IPS-18c (cell line): ENCODE measurements around the gene SGSH.

Experiments
- H3K4me3 ChIP-seq: 2 replicates; pipeline ENCODE4 v1.7.0; 2013; ENCODE audit warnings: low read depth, mild to moderate bottlenecking, low read length, moderate library complexity; ENCODE audit not compliant: insufficient read depth
- H3K9me3 ChIP-seq: one replicate; pipeline ENCODE4 v1.6.1; 2013; ENCODE audit warnings: mild to moderate bottlenecking, low read length, moderate library complexity; ENCODE audit not compliant: control insufficient read depth, insufficient read depth

Gene SGSH

GRCh38 chr17:80219013-80219762 lies 945 bp downstream of the SGSH start:
- Histone ChIP-seq H3K9me3 (no peaks in the 10 kb centered on the region), H3K4me3 (peak overlapping the region; percentile 83)

GRCh38 chr17:80218391-80218790 lies 1.7 kb downstream of the SGSH start:
- no peaks in the 10 kb centered on the region for H3K9me3 ChIP-seq
- no peak overlapping the region for H3K4me3 ChIP-seq

- Histone ChIP-seq H3K4me3 (no peak overlapping the region), H3K9me3 (no peaks in the 10 kb centered on the region)
Measured at GRCh38 chr17:80217703-80218362, 2.3 kb downstream of the SGSH start.

GRCh38 chr17:80216473-80217456 lies 3.4 kb downstream of the SGSH start:
- H3K4me3 ChIP-seq = no peak overlapping the region
- H3K9me3 ChIP-seq = no peaks in the 10 kb centered on the region

GRCh38 chr17:80214878-80215210 lies 5.3 kb downstream of the SGSH start:
- Histone ChIP-seq H3K9me3 (no peaks in the 10 kb centered on the region), H3K4me3 (no peak overlapping the region)

- H3K4me3 ChIP-seq = no peak overlapping the region
Measured at GRCh38 chr17:80214012-80214877, 5.9 kb downstream of the SGSH start.

GRCh38 chr17:80213643-80213975 lies 6.5 kb downstream of the SGSH start:
- H3K9me3 ChIP-seq = no peaks in the 10 kb centered on the region
- no peak overlapping the region for H3K4me3 ChIP-seq

More at GRCh38 chr17:80214012-80214877, 5.9 kb downstream of the SGSH start:
- H3K9me3 ChIP-seq = no peaks in the 10 kb centered on the region

GRCh38 chr17:80212962-80213642 lies 7.0 kb downstream of the SGSH start:
- Histone ChIP-seq H3K9me3 (no peaks in the 10 kb centered on the region), H3K4me3 (no peak overlapping the region)

- Histone ChIP-seq H3K9me3 (no peaks in the 10 kb centered on the region), H3K4me3 (no peak overlapping the region)
Measured at GRCh38 chr17:80212511-80212910, 7.6 kb downstream of the SGSH start.

GRCh38 chr17:80212109-80212508 lies 8.0 kb downstream of the SGSH start:
- Histone ChIP-seq H3K4me3 (no peak overlapping the region), H3K9me3 (no peaks in the 10 kb centered on the region)

GRCh38 chr17:80210348-80211108 lies 9.6 kb downstream of the SGSH start:
- Histone ChIP-seq H3K9me3 (no peaks in the 10 kb centered on the region), H3K4me3 (no peak overlapping the region)

- H3K4me3 ChIP-seq = no peak overlapping the region
- no peaks in the 10 kb centered on the region for H3K9me3 ChIP-seq
Measured at GRCh38 chr17:80209765-80210164, 10.4 kb downstream of the SGSH start.

- Histone ChIP-seq H3K4me3 (no peak overlapping the region), H3K9me3 (no peaks in the 10 kb centered on the region)
Measured at GRCh38 chr17:80208050-80208449, 12.1 kb downstream of the SGSH start.

GRCh38 chr17:80205811-80206210 lies 14.3 kb downstream of the SGSH start:
- Histone ChIP-seq H3K4me3 (no peak overlapping the region), H3K9me3 (no peaks in the 10 kb centered on the region)

- Histone ChIP-seq H3K4me3 (no peak overlapping the region), H3K9me3 (no peaks in the 10 kb centered on the region)
Measured at GRCh38 chr17:80204626-80205468, 15.3 kb downstream of the SGSH start.
